HCT116 (cell line): ENCODE data around the gene TTR. TPM values are rescaled to one million over a fixed set of nuclear protein-coding genes. Genes with fewer than 3 reads are reported as not detected.

Experiments
- ATAC-seq: fragments of 200-7000 bp; cut with Tn5 transposase; 2 replicates; pipeline ENCODE4 v1.9.1; 2020; ENCODE audit warnings: mild to moderate bottlenecking, moderate library complexity
- BruUV-seq: library from RNA; stranded (reverse); fragments of 400-500 nt; replicated peaks from 2 replicates; lab custom pipeline; 2021; lab: Mats Ljungman, UMichigan
- CTCF ChIA-PET: fragments of 300-600 bp; sonication (Branson Sonifier 250); formaldehyde crosslinking; loops from one replicate; lab custom pipeline; 2021; ENCODE audit warnings: antibody characterized with exemption; lab: Charles Lee
- POLR2A ChIA-PET: fragments of 300-600, 350-600 bp; sonication (Branson Sonifier 250); formaldehyde crosslinking; loops from one replicate; lab custom pipeline; 2021; ENCODE audit warnings: antibody characterized with exemption; lab: Charles Lee
- RAD21 ChIA-PET, 2 experiments: fragments of 300-600 bp; sonication (Branson Sonifier 250); formaldehyde crosslinking; loops; one replicate each; lab custom pipeline; 2023; ENCODE audit warnings: low total read pairs in 2 of 2; ENCODE audit not compliant: uncharacterized antibody in 2 of 2, unreplicated experiment in 2 of 2, low non-redundant PET in 1 of 2; lab: Charles Lee
- DNase-seq: peaks from one replicate; pipeline ENCODE4 v3.0.0-alpha.2; 2010; ENCODE audit warnings: low read depth, low spot score
- H2AFZ ChIP-seq: fragments of 200-600 bp; shearing (Covaris generic), sonication (generic); 2 replicates; pipeline ENCODE4 v1.6.1; 2017; ENCODE audit warnings: low read depth, mixed run types, mixed read lengths, antibody characterized with exemption, low read length; ENCODE audit not compliant: poor library complexity, severe bottlenecking
- H3K27ac ChIP-seq: 2 replicates; pipeline ENCODE4 v1.5.1; 2012; ENCODE audit warnings: low read depth, low read length
- H3K27me3 ChIP-seq: fragments of 200-600 bp; sonication (generic); 2 replicates; pipeline ENCODE4 v1.6.1; 2016; ENCODE audit warnings: mixed run types, low read length, mixed read lengths; ENCODE audit not compliant: insufficient read depth
- H3K36me3 ChIP-seq, 2 experiments: fragments of 200-500 bp in 1 of 2; fragments of 200-600 bp in 1 of 2; sonication (Bioruptor generic) in 1 of 2; sonication (generic) in 1 of 2; 2 replicates each; pipeline versions ENCODE4 v1.5.1 to v1.6.1; 2014 to 2016; ENCODE audit warnings: low read length in 2 of 2, inconsistent platforms in 1 of 2, mixed read lengths in 1 of 2, mixed run types in 1 of 2; ENCODE audit not compliant: insufficient read depth in 2 of 2, control insufficient read depth in 1 of 2
- H3K4me1 ChIP-seq, 2 experiments: fragments of 200-600 bp in 1 of 2; sonication (generic) in 1 of 2; 2 replicates each; pipeline versions ENCODE4 v1.5.1 to v1.6.1; 2012 to 2017; ENCODE audit warnings: low read length in 2 of 2, inconsistent platforms in 1 of 2, mild to moderate bottlenecking in 1 of 2, mixed read lengths in 1 of 2, mixed run types in 1 of 2, moderate library complexity in 1 of 2; ENCODE audit not compliant: insufficient read depth in 2 of 2, control insufficient read depth in 1 of 2
- H3K4me2 ChIP-seq: fragments of 200-600 bp; sonication (generic); 2 replicates; pipeline ENCODE4 v1.6.1; 2017; ENCODE audit warnings: mixed run types, low read length, mixed read lengths
- H3K4me3 ChIP-seq, 2 experiments: fragments of 200-600 bp in 1 of 2; sonication (generic) in 1 of 2; replicated peaks in 1 of 2; 2 replicates each; pipeline ENCODE4 v1.5.1; 2011 to 2016; ENCODE audit warnings: low read length in 2 of 2, control low read depth in 1 of 2, low read depth in 1 of 2, mild to moderate bottlenecking in 1 of 2, mixed read lengths in 1 of 2, mixed run types in 1 of 2
- H3K79me2 ChIP-seq: fragments of 200-600 bp; sonication (generic); 2 replicates; pipeline ENCODE4 v1.6.1; 2017; ENCODE audit warnings: mild to moderate bottlenecking, mixed run types, low read length, moderate library complexity, mixed read lengths; ENCODE audit not compliant: insufficient read depth
- H3K9ac ChIP-seq: fragments of 200-600 bp; sonication (generic); 2 replicates; pipeline ENCODE4 v1.6.1; 2016; ENCODE audit warnings: low read length, mixed read lengths
- H3K9me2 ChIP-seq: fragments of 200-600 bp; sonication (generic), shearing (Covaris generic); 2 replicates; pipeline ENCODE4 v1.6.1; 2017; ENCODE audit warnings: mixed run types, mild to moderate bottlenecking, moderate library complexity; ENCODE audit not compliant: insufficient read depth
- H3K9me3 ChIP-seq, 2 experiments: fragments of 200-500 bp in 1 of 2; fragments of 200-600 bp in 1 of 2; sonication (Bioruptor generic) in 1 of 2; sonication (generic) in 1 of 2; 2 replicates each; pipeline ENCODE4 v1.6.1; 2014 to 2017; ENCODE audit warnings: low read length in 2 of 2, mixed read lengths in 2 of 2, inconsistent platforms in 1 of 2, low read depth in 1 of 2, mild to moderate bottlenecking in 1 of 2, mixed run types in 1 of 2, moderate library complexity in 1 of 2; ENCODE audit not compliant: control insufficient read depth in 1 of 2, insufficient read depth in 1 of 2
- H4K20me1 ChIP-seq: fragments of 200-600 bp; sonication (generic), shearing (Covaris generic); 2 replicates; pipeline ENCODE4 v1.6.1; 2017; ENCODE audit warnings: mixed run types, mild to moderate bottlenecking, moderate library complexity; ENCODE audit not compliant: insufficient read depth
- CBX3 ChIP-seq: IDR thresholded peaks from 2 replicates; pipeline ENCODE4 v1.6.1; 2012; ENCODE audit warnings: low read depth
- EGR1 ChIP-seq: IDR thresholded peaks from 2 replicates; pipeline ENCODE4 v1.6.1; 2012; ENCODE audit warnings: low read depth
- ELF1 ChIP-seq: IDR thresholded peaks from 2 replicates; pipeline ENCODE4 v1.6.1; 2012; ENCODE audit warnings: low read depth, borderline replicate concordance
- EZH2 ChIP-seq: fragments of 200-600 bp; sonication (generic); IDR thresholded peaks from 2 replicates; pipeline ENCODE4 v1.6.1; 2017; ENCODE audit warnings: antibody characterized with exemption, mixed run types
- EZH2phosphoT487 ChIP-seq: fragments of 200-600 bp; IDR thresholded peaks from 2 replicates; pipeline ENCODE4 v1.6.1; 2018; ENCODE audit warnings: antibody characterized with exemption, borderline replicate concordance
- MAX ChIP-seq: IDR thresholded peaks from 2 replicates; pipeline ENCODE4 v1.6.1; 2012
- POLR2AphosphoS5 ChIP-seq: IDR thresholded peaks from 2 replicates; pipeline ENCODE4 v1.6.1; 2011; ENCODE audit warnings: mild to moderate bottlenecking, low read depth, low read length, moderate library complexity
- RAD21 ChIP-seq: IDR thresholded peaks from 2 replicates; pipeline ENCODE4 v1.6.1; 2012; ENCODE audit warnings: low read depth, mild to moderate bottlenecking
- REST ChIP-seq: IDR thresholded peaks from 2 replicates; pipeline ENCODE4 v1.6.1; 2012; ENCODE audit warnings: low read depth
- SIN3A ChIP-seq: IDR thresholded peaks from 2 replicates; pipeline ENCODE4 v1.6.1; 2012; ENCODE audit warnings: low read depth
- SP1 ChIP-seq: IDR thresholded peaks from 2 replicates; pipeline ENCODE4 v1.6.1; 2012; ENCODE audit warnings: low read depth
- TCF7L2 ChIP-seq: IDR thresholded peaks from 2 replicates; pipeline ENCODE4 v1.7.0; 2011; ENCODE audit warnings: borderline replicate concordance, inconsistent platforms; ENCODE audit not compliant: insufficient read depth, insufficient read length; ENCODE audit errors: extremely low read depth
- YY1 ChIP-seq: IDR thresholded peaks from 2 replicates; pipeline ENCODE4 v1.6.1; 2011; ENCODE audit warnings: low read length, low read depth, moderate library complexity, mild to moderate bottlenecking; ENCODE audit not compliant: insufficient replicate concordance; ENCODE audit errors: extremely low read depth
- ZFX ChIP-seq: fragments of 450-650 bp; IDR thresholded peaks from 2 replicates; pipeline ENCODE4 v1.6.1; 2017
- intact Hi-C: fragments of 100-400 bp; cut with micrococcal nuclease; formaldehyde crosslinking; loops from 2 replicates; pipeline ENCODE4 v1.10.0; 2022
- total RNA-seq: library from RNA; stranded (reverse); gene quantifications from one replicate; pipeline ENCODE4 v1.2.1, GENCODE V29; 2021; ENCODE audit not compliant: unreplicated experiment

The TTR gene
- total RNA-seq, 1 experiment from 2014 or later = 1.2 TPM

GRCh38 chr18:31581498-31582197 lies 10.0 kb upstream of the TTR start:
- H3K79me2 ChIP-seq = no peaks in the 10 kb centered on the region
- no peaks in the 10 kb centered on the region for H4K20me1 ChIP-seq
- ChIA-PET CTCF (no interaction called here), RAD21 (no interaction called here), POLR2A (no interaction called here)
- intact Hi-C loops = no loop called here
- ATAC-seq (no peak), DNase-seq (no peak)
- H3K4me3 ChIP-seq = no peak overlapping the region
- TF ChIP-seq SP1 (no peak), EGR1 (no peak), TCF7L2 (no peak), CBX3 (no peak), ELF1 (no peak), SIN3A (no peak), REST (no peak), YY1 (no peak), MAX (no peak), EZH2phosphoT487 (no peak), POLR2AphosphoS5 (no peak), EZH2 (no peak), ZFX (no peak), RAD21 (no peak)
- H3K4me1 ChIP-seq = no peaks in the 10 kb centered on the region
- no TSS peak for BruUV-seq
- no peak overlapping the region for H3K27ac ChIP-seq
- no peaks in the 10 kb centered on the region for H3K9me2 ChIP-seq
- H3K36me3 ChIP-seq = no peaks in the 10 kb centered on the region
- no peaks in the 10 kb centered on the region for H3K27me3 ChIP-seq
- H2AFZ ChIP-seq = no peak overlapping the region
- H3K9ac ChIP-seq = no peak overlapping the region
- no peak overlapping the region for H3K4me2 ChIP-seq
- no peaks in the 10 kb centered on the region for H3K9me3 ChIP-seq
